GM12874 (cell line): ENCODE data around the gene RAD51B.

Experiments used
- TF ChIP-seq, protein P1 (sequence below): IDR thresholded peaks from 2 replicates; pipeline ENCODE4 v1.5.1; 2011; ENCODE audit warnings: low read depth, mild to moderate bottlenecking, control low read depth, low read length, moderate library complexity; ENCODE audit not compliant: insufficient read depth

RAD51B gene

DNA sequence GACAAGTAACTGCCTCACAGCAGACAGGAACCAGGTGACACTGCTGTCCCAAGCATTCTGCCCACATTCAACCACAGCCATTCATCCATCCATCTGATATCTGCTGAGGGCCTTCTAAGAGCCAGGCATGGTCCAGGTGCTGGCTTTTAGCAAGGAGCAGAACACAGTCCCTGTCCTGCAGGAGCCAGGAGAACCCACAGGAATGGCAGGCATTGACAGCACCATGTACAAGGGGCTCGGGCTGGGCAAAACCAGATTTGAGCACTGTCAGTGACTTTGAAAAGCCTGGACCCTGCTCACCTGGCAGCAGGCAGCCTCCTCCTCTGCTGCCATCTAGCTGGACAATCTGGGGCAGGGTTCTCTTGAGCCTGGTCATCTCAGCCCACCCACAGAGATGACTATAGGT lies 836.3 kb downstream of the RAD51B start:
- TF ChIP-seq, protein P1, sequence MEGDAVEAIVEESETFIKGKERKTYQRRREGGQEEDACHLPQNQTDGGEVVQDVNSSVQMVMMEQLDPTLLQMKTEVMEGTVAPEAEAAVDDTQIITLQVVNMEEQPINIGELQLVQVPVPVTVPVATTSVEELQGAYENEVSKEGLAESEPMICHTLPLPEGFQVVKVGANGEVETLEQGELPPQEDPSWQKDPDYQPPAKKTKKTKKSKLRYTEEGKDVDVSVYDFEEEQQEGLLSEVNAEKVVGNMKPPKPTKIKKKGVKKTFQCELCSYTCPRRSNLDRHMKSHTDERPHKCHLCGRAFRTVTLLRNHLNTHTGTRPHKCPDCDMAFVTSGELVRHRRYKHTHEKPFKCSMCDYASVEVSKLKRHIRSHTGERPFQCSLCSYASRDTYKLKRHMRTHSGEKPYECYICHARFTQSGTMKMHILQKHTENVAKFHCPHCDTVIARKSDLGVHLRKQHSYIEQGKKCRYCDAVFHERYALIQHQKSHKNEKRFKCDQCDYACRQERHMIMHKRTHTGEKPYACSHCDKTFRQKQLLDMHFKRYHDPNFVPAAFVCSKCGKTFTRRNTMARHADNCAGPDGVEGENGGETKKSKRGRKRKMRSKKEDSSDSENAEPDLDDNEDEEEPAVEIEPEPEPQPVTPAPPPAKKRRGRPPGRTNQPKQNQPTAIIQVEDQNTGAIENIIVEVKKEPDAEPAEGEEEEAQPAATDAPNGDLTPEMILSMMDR, result peak; percentile 34; the same call in 1 of the 2 replicates

DNA sequence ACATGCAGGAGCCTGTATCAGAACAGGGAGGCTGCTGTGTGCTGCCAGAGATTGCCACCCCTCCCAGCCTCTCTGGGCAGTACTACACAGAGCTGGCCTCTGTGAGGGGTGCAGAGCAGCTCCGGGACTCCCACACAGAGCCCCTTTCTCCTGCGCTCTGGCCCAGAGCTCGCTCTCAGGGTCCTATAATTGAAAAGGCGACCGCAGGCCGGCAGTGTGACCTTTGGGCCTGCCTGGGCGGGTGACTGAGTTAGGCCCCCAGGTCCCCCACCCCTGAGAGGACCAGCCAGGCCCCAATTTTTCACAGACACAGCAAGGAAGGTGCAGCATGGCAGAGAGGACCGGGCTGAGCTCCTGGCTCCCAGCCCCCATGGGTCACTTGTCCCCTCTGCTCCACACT lies 836.9 kb downstream of the RAD51B start:
- TF ChIP-seq, protein P1, result no peak

DNA sequence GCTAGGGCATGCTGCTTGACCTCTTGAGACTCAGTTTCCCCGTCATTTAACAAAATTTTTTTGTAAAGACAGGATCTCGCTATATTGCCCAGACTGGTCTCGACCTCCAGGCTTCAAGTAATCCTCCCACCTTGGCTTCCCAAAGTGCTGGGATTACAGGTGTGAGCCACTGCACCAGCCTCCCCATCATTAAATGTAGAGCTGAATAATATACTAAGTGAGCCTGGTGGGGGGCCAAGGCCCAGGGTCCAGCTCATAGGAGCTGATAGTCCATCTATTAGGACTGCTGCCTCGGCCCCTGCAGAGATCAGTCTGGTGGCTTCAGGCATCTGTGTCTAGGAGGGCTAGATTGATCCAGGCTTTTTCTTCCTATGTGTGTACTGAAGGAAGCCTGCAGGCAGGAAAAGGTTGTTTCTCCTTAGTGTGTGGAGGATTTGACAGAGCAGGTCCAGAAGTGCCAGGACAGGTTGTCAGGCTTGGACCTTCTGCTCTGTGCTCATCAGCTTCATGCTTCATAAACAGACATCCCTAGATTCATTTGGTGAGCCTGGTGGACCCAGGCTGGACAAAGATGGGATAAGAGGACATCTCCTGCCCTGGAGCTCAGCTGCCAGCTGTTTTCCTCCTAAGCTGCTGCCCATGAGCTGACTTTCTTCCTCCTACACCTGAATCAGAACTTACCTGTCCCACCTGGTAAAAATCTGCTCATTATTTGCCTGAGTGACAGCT lies 837.9 kb downstream of the RAD51B start:
- TF ChIP-seq, protein P1, result no peak

DNA sequence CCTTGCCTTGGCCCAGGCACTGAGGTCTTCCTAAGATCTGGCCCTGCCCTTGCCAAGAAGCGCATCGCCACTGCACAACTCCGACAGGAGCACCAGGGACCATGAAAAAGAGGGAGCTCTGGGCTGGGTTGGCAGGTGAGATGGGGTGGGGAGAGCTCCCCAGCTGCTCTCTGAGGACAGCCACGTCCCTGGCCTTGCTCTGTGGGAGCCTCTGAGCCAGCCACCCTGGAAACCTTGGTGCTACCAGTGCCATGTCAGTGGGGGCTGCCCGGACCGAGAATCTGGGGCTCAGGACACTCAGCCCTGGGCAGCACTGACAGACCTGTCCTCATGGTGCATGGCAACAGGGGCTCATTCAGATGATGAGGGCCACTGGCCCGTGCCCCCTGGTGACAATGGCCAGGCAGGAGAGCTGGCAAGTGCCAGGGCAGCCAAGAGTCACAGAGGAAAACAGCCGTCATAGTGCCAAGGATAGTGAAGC lies 838.5 kb downstream of the RAD51B start:
- TF ChIP-seq, protein P1, result no peak

DNA sequence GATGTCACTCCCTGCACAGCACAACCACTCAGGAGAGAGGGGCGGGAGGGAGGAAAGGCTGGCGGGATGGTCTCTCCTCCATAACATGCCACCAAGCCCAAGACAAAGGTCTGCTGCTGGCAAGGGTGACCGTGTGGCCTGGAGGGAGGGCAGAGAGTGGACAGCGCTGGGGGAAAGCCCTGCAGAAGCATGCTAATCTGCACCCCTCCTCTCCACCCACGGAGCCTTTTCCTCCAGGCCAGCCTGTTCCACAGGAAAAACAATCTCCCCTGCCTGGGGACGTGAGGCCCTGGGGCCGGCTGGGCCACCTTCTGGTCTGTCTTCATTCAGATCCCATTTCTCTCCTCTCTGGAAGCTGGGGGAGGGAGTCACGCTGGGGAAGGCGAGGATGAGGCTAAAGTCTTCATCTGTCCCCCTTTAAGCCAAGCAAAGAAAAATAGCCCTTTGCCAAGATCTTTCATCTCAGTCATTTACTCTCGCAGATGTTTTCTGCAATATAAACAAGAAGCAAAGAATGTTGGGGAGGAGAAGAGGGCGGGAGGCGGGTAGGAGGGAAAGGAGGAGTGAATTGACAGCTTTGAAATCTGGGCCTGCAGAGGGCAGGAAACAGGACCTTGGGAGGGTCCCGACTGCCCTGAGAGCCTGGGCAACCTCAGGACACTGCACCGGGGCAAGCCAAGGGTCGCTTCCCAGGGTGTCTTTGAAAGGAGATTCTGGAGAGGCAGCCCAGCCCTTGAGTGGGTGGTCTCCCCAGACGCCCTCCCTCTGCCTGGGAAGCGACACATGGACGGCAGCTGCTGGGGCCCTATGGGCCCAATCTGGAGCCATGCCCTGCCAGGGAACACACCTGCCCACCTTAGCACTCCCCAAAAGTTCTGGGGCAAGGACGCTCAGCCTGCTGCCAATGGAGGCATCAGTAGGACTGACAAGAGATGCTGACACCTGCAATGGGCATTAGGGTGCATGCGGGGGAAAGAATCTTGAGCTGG lies 839.7 kb downstream of the RAD51B start:
- TF ChIP-seq, protein P1, result no peak

DNA sequence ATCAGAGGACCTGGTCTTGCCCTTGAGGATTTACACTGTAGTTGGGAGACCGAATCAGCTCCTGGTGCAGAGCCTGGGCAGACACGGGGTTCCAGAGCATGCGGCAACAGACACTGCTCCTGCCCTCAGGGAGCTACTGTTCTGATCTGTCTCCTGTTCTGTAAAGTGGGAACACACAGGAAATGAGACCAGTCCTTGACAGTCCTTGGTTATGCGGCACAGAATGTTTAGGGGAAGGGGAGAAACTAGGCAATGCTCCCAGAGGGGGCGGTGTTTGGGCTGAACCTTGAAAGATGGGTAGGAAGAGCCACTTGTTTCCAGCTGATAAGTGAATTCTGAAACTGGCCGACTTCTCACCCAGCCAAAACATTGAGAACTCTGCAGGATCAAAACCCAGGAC lies 840.9 kb downstream of the RAD51B start:
- TF ChIP-seq, protein P1, result no peak
